Muscle of arm (tissue), 12 donors: Measurements from ENCODE around the gene DDX23. TPM values are rescaled to one million over a fixed set of nuclear protein-coding genes. Genes with fewer than 3 reads are reported as not detected.

Experiments used
- DNase-seq: peaks from one replicate; pipeline ENCODE4 v3.0.0-alpha.2; 2013
- polyA plus RNA-seq, 12 donors: library from polyadenylated mRNA; unstranded; fragments of 120-200 nt; gene quantifications; one replicate each; pipeline ENCODE4 v1.2.1, GENCODE V29; 2013; ENCODE audit not compliant: insufficient read length in 12 of 12

DDX23 gene
- polyA plus RNA-seq, 12 donors, result 41.8 to 85.1 (median 62.4) TPM; not detected in 1

DNA sequence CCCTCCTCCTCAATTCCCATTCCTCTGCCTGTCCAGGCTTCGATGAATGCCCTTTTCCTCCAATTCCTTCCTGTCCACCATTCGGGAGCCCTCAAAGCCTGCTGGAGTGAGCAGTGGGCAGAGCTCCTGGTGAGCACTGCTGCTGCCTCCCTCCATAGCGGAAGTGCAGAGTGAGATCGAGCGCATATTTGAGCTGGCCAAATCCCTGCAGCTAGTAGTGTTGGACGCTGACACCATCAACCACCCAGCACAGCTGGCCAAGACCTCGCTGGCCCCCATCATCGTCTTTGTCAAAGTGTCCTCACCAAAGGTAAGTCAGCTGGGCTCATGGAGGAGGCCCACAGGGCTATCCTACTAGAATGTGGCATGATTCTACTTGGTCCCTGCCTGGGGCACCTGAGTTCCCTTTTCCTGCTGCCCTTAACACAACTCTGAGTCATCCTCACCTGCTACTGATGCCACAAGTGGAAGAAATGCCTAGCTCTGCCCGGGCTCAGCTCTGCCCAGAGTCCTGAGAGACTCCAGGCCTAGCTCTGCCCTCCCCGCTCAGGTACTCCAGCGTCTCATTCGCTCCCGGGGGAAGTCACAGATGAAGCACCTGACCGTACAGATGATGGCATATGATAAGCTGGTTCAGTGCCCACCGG is 25.6 kb downstream of the DDX23 start:
- no peak for DNase-seq

DNA sequence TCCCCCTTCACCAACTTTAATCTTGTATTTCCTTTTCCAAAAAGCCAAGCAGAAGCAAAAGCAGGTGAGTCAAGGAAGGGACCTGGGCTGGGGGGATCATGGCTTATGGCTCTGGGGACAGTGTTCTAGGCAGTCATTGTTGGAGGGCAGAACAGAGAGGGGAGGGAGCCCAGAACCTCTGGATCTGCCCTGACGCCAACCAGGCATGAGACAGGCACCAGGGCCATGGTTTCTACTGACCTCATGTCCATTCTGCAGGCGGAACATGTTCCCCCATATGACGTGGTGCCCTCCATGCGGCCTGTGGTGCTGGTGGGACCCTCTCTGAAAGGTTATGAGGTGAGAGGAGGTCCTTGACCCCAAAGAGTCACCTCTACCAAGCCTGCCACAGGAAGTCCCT is 27.1 kb downstream of the DDX23 start:
- DNase-seq, result no peak

DNA sequence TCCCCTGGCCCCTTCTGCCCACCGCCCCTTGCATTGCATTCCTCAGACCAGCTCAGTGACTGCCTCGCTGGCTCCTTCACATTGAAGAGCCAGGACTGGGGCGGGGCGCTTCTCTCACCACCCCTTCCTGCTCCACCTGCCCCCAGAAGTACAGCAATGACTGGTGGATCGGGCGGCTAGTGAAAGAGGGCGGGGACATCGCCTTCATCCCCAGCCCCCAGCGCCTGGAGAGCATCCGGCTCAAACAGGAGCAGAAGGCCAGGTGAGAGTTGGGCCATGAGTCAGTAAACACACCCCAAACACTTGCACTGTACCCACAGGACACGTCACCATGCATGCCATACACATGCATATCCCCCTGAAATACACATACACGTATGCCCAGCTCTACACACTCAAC is 27.9 kb downstream of the DDX23 start:
- no peak for DNase-seq

DNA sequence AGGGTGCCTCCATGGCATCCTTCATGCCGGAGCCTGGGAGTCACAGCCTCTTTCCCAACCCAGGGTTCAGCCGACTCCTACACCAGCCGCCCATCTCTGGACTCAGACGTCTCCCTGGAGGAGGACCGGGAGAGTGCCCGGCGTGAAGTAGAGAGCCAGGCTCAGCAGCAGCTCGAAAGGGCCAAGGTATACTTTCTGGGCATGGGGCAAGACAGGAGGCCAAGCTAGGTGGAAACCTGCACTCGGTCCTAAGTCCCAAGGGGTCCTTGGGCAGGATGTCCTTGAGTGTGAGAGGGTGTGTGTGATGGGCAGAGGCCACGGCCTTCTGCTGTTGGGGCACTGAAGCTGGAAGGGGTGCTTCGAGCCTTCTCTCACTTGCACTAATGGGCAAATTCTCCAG is 28.7 kb downstream of the DDX23 start:
- DNase-seq, result no peak

DNA sequence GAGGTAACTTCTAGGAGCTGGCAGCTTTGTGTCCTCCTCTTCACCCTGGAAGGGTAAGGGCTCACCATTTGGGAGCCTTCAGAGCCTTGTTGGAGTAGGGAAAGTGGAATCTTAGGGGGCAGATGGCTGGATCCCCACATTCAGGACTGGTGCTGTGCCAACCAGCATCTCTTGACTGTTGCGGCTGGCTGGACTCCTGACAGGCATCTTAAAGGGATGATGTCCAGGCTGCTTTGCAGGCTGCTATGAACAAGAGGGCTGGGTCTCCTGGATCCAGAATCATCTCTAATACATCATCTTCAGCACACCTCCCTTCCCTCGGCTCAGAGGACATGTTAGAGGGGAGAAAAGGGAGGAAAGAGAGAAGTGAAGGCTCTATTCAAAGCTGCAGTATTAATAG is 29.3 kb downstream of the DDX23 start:
- DNase-seq, result no peak

DNA sequence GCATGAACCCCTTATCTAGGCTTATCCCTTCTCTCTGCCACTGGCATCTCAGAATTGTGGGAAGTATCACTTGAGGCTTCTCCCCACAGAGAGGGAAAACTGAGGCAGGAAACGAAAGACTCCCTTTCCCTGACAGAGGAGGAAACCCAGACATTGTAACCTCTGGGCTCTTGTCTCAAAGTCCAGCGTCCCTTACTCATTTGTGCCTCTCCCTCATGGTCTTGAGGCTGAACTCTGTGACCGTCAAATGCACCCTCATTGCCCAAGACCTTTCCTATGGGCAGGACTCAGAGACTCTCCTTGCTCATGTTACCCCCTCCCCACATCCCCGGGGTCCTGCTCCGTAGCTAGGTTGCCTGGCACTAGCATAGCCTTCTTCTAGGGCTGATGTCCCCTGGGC is 29.8 kb downstream of the DDX23 start:
- no peak for DNase-seq

DNA sequence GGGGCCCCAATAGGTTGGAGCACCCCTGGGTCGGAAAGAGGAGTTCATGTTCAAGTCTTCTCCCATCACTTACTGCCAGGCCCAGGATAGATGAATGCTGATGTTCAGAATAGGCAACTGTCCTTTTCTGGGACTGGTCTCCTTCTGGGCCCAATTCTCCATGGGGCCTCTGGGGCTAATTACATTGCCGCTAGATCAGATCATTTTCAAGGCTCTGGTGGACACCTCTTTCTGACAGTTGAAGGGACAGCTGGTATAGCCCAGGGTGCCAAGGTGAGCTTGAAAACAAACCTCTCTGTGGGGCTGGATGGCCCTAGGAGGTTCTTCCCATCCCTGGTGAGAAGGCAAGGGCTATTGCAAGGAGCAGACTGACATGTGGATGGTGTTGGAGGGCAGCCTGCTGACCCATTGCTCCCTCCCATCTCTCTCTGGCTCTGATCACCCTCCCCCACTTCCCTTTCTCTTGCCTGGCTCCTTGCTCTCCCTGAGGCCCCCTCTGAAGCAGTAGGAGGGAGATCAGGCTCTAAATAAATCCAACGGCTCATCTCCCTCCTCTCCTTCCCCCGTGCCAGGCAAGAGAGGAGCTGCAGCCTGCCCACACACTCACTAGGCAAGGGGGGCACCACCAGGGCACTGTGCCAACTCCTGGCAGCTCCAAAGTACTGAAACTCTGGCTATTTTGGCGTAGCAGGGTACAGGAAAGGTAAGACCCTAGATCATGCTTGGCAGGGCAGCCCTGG is 31.8 kb downstream of the DDX23 start:
- no peak for DNase-seq

DNA sequence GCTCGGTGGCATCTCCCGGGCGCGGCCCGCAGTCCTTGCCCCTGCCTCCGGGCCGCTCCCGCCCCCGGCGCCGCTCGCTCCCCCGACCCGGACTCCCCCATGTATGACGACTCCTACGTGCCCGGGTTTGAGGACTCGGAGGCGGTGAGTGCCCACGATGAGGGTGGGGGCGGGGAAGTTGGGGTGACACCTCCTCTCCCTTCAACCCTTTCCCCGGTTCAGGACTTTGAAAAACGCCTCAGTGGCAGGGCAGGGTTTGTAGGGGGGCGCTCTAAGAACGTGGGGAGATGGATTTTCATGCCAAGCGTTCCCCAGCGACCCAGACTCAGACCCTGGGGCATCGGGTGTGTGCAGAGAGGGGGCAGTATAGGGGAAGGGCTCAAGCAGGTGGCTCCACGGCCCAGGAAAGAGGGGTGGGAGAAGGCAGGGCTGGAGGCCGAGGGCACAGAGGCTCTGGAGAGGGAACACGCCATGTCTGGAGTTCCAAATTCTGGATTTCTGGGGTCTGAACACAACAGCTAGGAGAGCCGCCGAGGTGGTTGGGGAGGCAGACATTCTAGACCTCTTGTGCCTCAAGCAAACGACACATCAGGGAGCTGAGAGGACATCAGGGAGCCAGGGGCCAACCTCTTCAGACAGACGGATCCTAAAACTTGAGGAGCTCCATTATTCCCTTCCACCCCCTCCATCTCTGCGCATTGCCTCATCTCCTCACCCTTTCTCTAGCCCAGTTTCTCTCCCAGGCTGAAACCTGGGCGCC is 33.0 kb downstream of the DDX23 start:
- DNase-seq, result no peak

DNA sequence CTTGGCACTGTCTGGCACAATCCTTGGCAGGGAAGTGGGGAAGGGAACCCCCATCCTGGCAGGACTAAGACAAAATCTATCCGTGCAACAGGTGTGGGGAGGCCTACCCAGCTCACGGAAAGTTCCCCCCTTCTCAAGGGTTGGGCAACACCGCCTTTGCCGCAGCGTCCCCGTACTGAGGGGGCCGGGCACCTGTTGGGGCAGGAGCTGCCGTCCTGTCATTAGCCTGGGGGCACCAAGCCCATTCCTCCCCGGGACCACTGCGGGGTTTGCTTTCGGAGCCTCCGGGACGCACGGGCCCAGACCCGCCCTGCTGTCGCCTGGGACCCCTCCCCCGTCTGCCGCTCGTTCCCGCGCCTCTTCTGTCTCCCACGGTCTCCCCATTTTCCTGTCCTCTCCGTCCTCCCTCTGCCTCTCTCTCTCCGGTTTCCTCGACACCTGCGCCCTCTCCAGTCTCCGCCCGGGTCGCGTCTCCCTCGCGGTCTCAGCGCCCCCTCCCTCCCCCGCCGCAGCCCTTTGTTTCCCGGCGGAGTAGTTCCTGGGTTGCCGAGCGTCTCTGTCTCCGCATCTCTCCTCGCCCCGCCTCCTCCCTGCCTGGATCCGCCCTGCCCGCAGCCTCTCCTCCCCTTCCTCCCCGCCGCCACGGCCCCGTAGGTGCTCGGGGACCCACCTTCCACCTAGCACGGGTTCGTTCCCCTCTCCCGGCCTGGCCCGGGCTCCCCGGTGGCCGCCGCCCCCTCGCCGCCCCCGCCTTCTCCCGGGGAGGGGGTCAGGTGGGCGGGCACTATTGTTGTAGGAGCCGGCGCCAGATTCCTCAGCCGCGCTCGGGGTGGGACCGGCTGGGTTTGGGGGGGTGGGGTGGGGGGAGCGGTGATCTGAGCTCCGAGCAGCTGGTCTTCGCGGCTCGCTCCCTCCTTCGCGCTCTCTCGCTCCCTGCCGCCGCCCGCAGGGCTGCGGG is 33.8 kb downstream of the DDX23 start, which contains the start of gene CACNB3:
Gene CACNB3, plus strand, starts transcription at position 624 of the 958 bp plus-strand sequence. CDS start 434 bp downstream, outside the sequence.
- peak; percentile 52 for DNase-seq

DNA sequence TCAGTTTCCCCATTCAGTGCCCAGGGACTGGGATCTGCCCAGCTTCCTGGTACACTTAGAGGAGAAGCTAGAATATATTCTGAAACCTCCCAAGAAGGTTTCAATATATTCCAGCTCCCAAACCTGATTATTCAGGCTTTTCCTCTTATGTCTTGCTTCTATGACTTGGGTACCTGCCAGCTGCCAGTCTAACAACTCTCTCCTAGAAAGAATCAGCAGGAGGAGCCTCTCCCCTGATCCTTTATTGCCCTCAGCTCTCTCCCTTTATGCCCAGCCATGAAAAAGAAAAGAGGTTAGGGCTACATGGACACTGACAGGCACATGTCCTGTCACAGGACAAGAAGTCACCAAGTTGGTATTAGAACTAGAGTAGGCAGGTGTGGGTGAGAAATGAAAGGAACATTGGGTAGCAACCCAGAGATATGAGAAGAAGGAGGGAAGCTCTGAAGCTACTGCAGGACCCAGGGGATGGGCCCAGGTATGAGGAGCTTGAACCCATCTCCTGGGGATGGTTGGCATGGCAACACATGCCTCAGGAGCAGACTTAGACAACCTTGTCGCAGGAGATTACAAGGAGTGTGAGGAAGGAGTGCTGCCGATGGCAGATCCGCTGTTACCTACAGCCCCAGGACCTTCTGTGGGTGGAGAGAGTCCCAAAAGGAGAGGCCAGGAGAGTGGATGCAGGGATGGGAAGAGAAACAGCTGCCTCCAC is 35.7 kb downstream of the DDX23 start:
- DNase-seq, result no peak

DNA sequence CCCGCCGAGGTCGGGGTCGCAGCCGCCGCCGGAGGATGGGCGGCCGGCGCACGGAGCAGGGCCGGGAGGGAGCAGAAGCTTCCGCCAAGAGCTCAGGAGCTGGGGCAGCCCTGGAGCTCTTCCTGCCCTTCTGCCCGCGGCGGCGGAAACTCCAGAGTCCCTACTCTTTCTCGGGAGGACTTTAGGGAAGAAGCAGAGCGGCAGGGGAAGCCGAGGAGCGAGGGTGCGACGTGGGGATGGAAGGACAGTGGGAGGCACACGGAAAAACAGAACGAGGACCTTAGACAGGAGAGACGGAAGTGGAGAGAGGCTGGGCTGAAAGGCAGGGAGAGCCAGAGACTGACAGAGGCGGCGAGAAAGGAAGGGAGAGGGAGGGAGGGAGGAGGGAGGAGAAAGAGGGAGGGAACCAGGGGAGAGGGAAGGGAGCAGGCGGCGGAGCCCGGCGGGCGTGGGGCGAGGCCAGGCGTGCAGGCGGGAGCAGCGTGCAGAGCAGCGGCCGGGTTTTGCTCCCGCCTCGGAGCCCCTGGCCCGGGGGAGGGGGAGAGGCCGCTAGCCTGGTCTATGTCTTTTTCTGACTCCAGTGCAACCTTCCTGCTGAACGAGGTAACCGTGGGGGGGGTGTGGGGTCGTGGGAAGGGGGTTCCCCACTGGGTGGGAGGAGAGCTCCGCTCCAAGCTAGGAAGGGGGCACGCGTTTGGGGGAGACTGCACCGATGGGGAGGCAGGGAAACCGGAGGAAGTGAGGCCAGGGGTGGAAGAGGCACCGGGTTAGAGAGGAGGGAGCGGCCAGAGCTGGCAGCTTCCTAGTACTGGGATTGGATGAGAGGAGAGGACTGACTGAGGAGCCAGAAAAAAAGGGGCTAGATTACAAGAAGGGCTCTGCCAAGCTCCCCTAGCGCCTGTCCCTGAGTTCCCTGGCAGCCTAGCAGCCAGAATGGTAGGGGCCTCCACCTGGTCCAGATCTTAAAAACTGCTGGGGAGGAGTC is 36.5 kb downstream of the DDX23 start:
- DNase-seq, result peak; percentile 89

DNA sequence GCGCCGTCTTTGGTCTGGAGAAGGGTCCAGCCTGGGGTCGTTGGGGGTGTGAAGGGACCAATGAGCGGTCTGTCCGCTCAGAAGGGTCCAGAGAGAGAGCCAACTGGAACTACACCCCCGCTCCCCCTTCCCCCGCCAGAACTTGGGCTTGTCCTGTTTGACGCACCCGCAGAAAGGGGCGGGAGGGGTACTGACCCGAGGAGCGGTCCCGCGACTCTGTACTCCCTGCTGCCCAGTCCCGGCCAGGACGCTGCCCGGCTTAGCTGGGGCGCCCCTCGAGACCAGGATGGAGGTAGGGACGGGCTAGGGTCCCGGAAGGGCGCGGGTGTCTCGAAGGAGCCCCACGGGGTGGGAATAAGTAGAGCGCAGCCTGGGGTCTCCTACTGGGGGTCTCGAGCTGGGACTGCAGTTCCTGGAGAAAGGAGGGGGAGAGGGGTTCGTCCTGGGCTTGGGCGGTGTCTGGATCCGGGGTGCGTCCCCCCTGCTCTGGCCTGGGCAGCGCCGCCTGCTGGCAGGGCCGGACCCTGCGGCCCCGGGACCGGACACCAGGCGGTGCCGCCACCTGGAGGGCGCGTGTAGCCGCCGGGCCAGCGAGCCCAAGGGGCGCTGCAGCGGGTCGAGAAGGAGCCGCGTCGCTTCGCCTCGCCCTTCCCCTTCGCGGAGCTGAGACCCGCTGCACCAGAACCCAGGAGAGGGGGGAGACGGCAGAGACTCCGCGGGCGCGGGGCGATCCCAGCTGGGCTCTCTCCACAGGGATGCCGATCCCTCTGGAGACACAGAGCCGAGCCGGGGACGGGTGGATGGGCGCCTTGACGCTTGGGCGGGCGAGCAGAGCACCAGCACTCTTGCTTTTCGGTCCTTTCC is 37.5 kb downstream of the DDX23 start:
- DNase-seq, result peak; percentile 66

DNA sequence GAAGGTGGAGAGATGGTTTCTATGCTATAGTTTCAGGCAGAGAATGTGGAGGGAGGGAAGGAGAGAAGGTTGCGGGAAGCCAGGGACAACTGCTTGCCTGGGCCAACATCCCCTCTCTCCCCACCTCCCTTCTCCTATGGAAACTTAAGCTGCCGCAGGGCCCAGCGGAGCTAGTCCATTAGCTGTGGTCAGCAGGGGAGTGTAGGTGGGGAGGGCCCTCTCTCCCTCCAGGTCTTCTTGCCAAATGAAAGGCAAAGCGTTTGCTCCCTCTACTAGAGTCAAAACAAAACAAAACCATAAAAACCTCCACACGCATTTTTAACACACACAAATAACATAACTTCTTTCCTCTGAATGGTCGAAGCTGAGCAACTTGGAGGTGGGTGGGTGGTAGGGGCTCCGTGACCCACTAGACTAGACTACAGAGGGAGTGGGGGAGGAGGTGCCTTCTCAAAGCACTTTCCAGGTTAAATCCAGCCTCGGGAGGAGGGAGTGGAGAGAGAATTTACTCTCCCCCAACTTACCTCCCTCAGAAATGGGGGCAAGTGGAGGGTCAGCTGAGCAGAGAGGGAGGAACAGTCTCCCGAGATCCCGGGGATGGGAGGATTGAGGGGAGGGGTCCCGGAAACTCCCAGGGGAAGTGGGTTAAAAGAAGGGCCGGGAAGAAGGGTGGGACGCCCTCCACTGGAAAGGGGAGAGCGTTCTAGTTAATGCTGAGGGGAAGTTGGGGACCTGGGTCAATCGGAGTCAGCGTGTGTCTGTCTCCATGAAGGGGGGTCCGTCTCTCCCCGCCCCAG is 38.3 kb downstream of the DDX23 start:
- no peak for DNase-seq

DNA sequence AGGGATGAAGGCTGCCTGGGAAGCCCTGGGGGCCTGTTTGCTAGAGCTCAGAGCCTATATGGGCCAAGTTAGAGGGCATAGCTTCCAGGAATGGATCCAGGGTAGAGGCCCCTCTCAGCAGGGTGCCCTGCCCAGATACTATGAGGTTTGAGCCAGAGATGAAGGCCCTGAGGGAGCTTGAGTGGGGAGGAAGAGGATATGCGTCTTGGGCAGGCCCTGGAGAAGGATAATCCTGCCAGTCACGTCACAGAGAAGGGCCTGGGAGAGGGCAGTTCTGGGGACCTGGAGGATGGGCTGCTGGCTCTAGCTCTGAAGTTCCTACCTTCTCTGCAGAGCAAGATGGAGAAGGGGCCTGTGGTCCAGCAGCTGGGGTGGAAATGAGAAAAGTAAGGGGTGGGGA is 39.6 kb downstream of the DDX23 start:
- no peak for DNase-seq

DNA sequence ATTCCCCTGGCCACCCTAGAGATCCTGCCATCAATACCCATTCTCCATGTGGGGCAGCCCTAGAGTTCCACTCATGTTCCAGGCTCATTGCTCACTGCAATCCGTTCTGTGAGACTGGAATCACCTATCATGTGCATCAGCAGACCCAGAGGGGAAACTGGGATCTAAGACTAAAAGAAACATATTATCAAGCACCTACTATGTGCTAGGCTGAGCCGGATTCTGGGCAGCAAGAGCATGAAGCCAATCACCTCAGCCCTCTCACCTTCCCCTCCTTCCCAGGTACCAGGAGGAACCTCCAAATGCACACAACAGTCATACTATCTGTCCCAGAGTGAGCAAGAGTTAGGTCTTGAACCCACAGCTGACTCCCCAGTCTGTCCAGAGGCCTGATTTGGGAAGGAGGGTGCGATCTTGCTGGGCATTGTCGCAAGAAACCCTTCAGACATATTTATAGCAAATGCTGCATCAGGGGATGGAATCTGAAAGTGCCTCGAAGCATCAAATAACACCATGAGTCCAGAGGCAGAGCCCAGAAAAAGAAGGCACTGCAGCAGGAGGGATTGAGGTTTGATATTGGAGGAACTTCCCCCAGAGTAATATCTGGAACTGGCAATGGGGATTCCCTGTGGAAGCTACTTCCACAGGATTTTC is 40.4 kb downstream of the DDX23 start:
- no peak for DNase-seq

DNA sequence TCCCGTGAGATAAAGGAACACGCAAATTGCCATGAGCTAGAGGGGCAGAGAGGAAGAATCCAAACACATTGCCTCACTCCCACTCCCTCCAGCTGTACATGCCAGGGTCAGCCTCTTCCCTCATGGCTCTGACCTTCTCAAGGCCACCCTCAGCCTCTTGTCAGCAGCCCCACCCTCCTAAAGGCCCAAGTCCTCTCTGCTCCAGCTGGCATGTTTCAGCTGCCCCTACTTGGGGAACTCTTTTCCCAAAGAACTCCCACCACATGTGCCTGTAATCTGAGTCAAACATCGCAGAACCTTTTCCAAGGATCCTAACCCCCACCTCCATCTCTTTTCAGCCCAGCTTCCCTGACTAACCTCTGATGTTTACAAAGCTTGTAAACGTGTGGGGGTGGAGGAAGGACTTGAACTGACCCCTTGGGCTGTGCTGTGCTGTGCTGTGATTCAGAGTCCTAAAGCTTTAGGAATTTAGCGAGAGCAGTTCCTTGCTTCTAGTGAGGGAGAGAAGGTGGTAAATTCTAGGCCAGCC is 41.0 kb downstream of the DDX23 start:
- no peak for DNase-seq

DNA sequence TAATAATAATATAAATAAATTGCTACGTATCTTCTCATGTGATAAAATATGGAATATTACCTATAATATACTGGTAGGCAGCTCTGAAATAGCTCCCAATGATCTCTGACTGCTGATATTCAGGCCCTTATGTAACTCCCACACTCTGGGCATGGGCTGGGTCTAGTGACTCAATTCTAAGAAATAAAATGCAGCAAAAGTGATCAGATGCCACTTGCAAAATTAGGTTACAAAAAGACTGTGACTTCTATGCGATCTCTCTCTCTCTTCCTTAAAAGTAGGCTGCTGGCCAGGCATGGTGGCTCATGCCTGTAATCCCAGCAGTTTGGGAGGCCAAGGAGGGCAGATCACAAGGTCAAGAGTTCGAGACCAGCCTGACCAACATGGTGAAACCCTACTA is 44.0 kb downstream of the DDX23 start:
- DNase-seq, result no peak
